Measurements from ENCODE around the gene GAS6. TPM values are rescaled to one million over a fixed set of nuclear protein-coding genes. Genes with fewer than 3 reads are reported as not detected.

GAS6 gene
- total RNA-seq, 1 experiment from 2014 or later = 49.4 TPM

DNA sequence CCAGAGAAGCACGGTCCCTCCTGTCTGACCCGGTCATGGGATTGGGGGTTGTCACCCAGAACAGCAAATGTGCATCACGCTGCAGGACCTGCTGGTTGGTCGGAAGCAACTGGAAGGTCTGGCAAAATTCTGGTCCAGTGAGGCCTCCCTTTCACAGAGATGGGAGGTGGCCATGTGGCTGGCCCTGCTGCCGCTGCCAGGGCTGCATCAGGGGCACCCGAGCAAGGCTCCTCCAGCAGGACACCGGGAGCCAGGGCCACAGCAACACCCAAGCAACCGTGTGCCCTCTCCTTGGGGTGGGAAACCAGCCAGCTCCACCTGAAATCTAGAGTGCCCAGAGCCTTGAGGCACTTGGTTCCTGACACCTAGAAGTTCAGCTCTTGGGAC is 11.5 kb upstream of the GAS6 start:
- DNase-seq (ENCODE audit: low read depth, low spot score) (no peak), ATAC-seq (no peak)
- ChIA-PET RAD21 (ENCODE audit: low non-redundant PET in 1 of 2, low total read pairs in 2 of 2, uncharacterized antibody in 2 of 2, unreplicated experiment in 2 of 2) (no interaction called here), POLR2A (no interaction called here), CTCF (no interaction called here)
- Histone ChIP-seq H3K9me3 (ENCODE audit: control insufficient read depth in 1 of 2, insufficient read depth in 1 of 2, low read depth in 1 of 2, low read length in 2 of 2) (no peaks in the 10 kb centered on the region), H3K4me1 (ENCODE audit: control insufficient read depth in 1 of 2, insufficient read depth in 2 of 2, low read length in 2 of 2) (no peaks in the 10 kb centered on the region), H4K20me1 (ENCODE audit: insufficient read depth) (no peaks in the 10 kb centered on the region), H2AFZ (ENCODE audit: low read depth, low read length, poor library complexity, severe bottlenecking) (no peak overlapping the region), H3K79me2 (ENCODE audit: insufficient read depth, low read length) (no peaks in the 10 kb centered on the region), H3K27me3 (ENCODE audit: insufficient read depth, low read length) (no peaks in the 10 kb centered on the region), H3K36me3 (ENCODE audit: control insufficient read depth in 1 of 2, insufficient read depth in 2 of 2, low read length in 2 of 2) (no peaks in the 10 kb centered on the region), H3K9me2 (ENCODE audit: insufficient read depth) (no peaks in the 10 kb centered on the region), H3K27ac (ENCODE audit: low read depth, low read length) (no peak overlapping the region), H3K4me2 (ENCODE audit: low read length) (no peak overlapping the region), H3K9ac (ENCODE audit: low read length) (no peak overlapping the region), H3K4me3 (replicated peaks in 1 of 2; ENCODE audit: low read depth in 1 of 2, low read length in 2 of 2) (no peak overlapping the region)
- no TSS peak for BruUV-seq (replicated peaks)
- TF ChIP-seq EZH2 (IDR thresholded peaks at IDR 0.05) = no peak
- no peak for TF ChIP-seq TCF7L2 (IDR thresholded peaks at IDR 0.05; ENCODE audit: borderline replicate concordance, extremely low read depth, insufficient read depth, insufficient read length)
- TF ChIP-seq, protein P1, sequence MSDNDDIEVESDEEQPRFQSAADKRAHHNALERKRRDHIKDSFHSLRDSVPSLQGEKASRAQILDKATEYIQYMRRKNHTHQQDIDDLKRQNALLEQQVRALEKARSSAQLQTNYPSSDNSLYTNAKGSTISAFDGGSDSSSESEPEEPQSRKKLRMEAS (IDR thresholded peaks at IDR 0.05) = no peak
- TF ChIP-seq FOSL1 (IDR thresholded peaks at IDR 0.05; ENCODE audit: low read depth) = no peak
- no peak for TF ChIP-seq CEBPB (IDR thresholded peaks at IDR 0.05; ENCODE audit: low read depth)
- TF ChIP-seq, protein P2, sequence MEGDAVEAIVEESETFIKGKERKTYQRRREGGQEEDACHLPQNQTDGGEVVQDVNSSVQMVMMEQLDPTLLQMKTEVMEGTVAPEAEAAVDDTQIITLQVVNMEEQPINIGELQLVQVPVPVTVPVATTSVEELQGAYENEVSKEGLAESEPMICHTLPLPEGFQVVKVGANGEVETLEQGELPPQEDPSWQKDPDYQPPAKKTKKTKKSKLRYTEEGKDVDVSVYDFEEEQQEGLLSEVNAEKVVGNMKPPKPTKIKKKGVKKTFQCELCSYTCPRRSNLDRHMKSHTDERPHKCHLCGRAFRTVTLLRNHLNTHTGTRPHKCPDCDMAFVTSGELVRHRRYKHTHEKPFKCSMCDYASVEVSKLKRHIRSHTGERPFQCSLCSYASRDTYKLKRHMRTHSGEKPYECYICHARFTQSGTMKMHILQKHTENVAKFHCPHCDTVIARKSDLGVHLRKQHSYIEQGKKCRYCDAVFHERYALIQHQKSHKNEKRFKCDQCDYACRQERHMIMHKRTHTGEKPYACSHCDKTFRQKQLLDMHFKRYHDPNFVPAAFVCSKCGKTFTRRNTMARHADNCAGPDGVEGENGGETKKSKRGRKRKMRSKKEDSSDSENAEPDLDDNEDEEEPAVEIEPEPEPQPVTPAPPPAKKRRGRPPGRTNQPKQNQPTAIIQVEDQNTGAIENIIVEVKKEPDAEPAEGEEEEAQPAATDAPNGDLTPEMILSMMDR (IDR thresholded peaks at IDR 0.05 in 2 of 3, conservative IDR thresholded peaks at IDR 0.05 in 1 of 3; ENCODE audit: borderline replicate concordance in 1 of 3, insufficient read depth in 1 of 3, low read depth in 2 of 3, low read length in 2 of 3) = no peak
- TF ChIP-seq SRF (IDR thresholded peaks at IDR 0.05; ENCODE audit: low read depth) = no peak
- no peak for TF ChIP-seq SIN3A (IDR thresholded peaks at IDR 0.05; ENCODE audit: low read depth)
- TF ChIP-seq SP1 (IDR thresholded peaks at IDR 0.05; ENCODE audit: low read depth) = no peak
- TF ChIP-seq, protein P3, sequence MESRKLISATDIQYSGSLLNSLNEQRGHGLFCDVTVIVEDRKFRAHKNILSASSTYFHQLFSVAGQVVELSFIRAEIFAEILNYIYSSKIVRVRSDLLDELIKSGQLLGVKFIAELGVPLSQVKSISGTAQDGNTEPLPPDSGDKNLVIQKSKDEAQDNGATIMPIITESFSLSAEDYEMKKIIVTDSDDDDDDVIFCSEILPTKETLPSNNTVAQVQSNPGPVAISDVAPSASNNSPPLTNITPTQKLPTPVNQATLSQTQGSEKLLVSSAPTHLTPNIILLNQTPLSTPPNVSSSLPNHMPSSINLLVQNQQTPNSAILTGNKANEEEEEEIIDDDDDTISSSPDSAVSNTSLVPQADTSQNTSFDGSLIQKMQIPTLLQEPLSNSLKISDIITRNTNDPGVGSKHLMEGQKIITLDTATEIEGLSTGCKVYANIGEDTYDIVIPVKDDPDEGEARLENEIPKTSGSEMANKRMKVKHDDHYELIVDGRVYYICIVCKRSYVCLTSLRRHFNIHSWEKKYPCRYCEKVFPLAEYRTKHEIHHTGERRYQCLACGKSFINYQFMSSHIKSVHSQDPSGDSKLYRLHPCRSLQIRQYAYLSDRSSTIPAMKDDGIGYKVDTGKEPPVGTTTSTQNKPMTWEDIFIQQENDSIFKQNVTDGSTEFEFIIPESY (IDR thresholded peaks at IDR 0.05; ENCODE audit: extremely low read depth, insufficient replicate concordance, low read length) = no peak
- TF ChIP-seq ZFX (IDR thresholded peaks at IDR 0.05) = no peak
- TF ChIP-seq POLR2AphosphoS5 (IDR thresholded peaks at IDR 0.05; ENCODE audit: low read depth, low read length) = no peak
- TF ChIP-seq JUND (IDR thresholded peaks at IDR 0.05) = no peak
- TF ChIP-seq, protein P4, sequence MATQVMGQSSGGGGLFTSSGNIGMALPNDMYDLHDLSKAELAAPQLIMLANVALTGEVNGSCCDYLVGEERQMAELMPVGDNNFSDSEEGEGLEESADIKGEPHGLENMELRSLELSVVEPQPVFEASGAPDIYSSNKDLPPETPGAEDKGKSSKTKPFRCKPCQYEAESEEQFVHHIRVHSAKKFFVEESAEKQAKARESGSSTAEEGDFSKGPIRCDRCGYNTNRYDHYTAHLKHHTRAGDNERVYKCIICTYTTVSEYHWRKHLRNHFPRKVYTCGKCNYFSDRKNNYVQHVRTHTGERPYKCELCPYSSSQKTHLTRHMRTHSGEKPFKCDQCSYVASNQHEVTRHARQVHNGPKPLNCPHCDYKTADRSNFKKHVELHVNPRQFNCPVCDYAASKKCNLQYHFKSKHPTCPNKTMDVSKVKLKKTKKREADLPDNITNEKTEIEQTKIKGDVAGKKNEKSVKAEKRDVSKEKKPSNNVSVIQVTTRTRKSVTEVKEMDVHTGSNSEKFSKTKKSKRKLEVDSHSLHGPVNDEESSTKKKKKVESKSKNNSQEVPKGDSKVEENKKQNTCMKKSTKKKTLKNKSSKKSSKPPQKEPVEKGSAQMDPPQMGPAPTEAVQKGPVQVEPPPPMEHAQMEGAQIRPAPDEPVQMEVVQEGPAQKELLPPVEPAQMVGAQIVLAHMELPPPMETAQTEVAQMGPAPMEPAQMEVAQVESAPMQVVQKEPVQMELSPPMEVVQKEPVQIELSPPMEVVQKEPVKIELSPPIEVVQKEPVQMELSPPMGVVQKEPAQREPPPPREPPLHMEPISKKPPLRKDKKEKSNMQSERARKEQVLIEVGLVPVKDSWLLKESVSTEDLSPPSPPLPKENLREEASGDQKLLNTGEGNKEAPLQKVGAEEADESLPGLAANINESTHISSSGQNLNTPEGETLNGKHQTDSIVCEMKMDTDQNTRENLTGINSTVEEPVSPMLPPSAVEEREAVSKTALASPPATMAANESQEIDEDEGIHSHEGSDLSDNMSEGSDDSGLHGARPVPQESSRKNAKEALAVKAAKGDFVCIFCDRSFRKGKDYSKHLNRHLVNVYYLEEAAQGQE (IDR thresholded peaks at IDR 0.05; ENCODE audit: low read depth) = no peak
- TF ChIP-seq RAD21 (IDR thresholded peaks at IDR 0.05; ENCODE audit: low read depth) = no peak
- intact Hi-C loops (cut with micrococcal nuclease) = no loop called here

Measured in HCT116 (cell line).